ENCODE measurements around the gene SLC2A13.
"Not testable (repeated sequence)": the region's sequence is repeated elsewhere in the genome, so short reads cannot be mapped to it uniquely, and the experiment has no call there.

The SLC2A13 gene

GRCh38 chr12:39928181-39928899 lies 177.5 kb downstream of the SLC2A13 start:
- peaks cover 13% of the 10 kb centered on the region; the same call in 1 of the 2 replicates for H3K4me1 ChIP-seq (ENCODE audit: control insufficient read depth, insufficient read depth, low read length)
- H3K9me3 ChIP-seq (ENCODE audit: control insufficient read depth, insufficient read depth, low read length): no peaks in the 10 kb centered on the region
- no peak overlapping the region for H3K9ac ChIP-seq (ENCODE audit: low read depth, low read length)
- H3K4me3 ChIP-seq (ENCODE audit: low read depth, low read length): no peak overlapping the region
- no peak overlapping the region for H3K27ac ChIP-seq (ENCODE audit: low read depth, low read length)
- H3K36me3 ChIP-seq (ENCODE audit: control insufficient read depth, insufficient read depth, low read length): no peaks in the 10 kb centered on the region
- no peaks in the 10 kb centered on the region for H3K27me3 ChIP-seq (ENCODE audit: control insufficient read depth, insufficient read depth, low read length)

- Histone ChIP-seq H3K4me1 (ENCODE audit: control insufficient read depth, insufficient read depth, low read length) (peaks cover 15% of the 10 kb centered on the region; the same call in 1 of the 2 replicates), H3K9ac (ENCODE audit: low read depth, low read length) (no peak overlapping the region), H3K4me3 (ENCODE audit: low read depth, low read length) (no peak overlapping the region), H3K36me3 (ENCODE audit: control insufficient read depth, insufficient read depth, low read length) (no peaks in the 10 kb centered on the region), H3K27ac (ENCODE audit: low read depth, low read length) (no peak overlapping the region), H3K27me3 (ENCODE audit: control insufficient read depth, insufficient read depth, low read length) (no peaks in the 10 kb centered on the region), H3K9me3 (ENCODE audit: control insufficient read depth, insufficient read depth, low read length) (no peaks in the 10 kb centered on the region)
Measured at GRCh38 chr12:39923364-39923763, 182.5 kb downstream of the SLC2A13 start.

GRCh38 chr12:39922598-39922997 lies 183.3 kb downstream of the SLC2A13 start:
- H3K9ac ChIP-seq (ENCODE audit: low read depth, low read length); H3K27ac ChIP-seq (ENCODE audit: low read depth, low read length); H3K36me3 ChIP-seq (ENCODE audit: control insufficient read depth, insufficient read depth, low read length); H3K27me3 ChIP-seq (ENCODE audit: control insufficient read depth, insufficient read depth, low read length); H3K9me3 ChIP-seq (ENCODE audit: control insufficient read depth, insufficient read depth, low read length); H3K4me3 ChIP-seq (ENCODE audit: low read depth, low read length): not testable (repeated sequence)
- H3K4me1 ChIP-seq (ENCODE audit: control insufficient read depth, insufficient read depth, low read length): peaks cover 15% of the 10 kb centered on the region; the same call in 1 of the 2 replicates

DNA sequence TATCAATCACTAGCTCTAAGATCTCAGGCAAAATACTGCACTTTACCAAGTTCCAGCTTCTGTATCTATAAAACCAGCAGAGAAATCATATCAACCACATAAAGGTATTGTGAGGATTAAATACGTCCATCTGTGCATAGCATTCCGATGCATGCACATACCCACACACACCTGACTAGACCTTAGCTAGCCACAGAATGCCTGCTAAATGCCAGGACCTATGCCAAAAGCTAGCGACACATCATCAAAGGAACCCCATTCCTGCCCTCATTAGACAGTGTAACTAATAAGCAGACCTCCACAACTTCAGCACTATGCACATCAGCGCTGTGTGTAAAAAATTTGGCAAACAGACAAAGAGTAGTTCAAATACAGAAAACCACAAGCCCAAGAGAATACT lies 185.2 kb downstream of the SLC2A13 start:
- H3K4me1 ChIP-seq (ENCODE audit: control insufficient read depth, insufficient read depth, low read length): peaks cover 22% of the 10 kb centered on the region; the same call in 1 of the 2 replicates
- H3K36me3 ChIP-seq (ENCODE audit: control insufficient read depth, insufficient read depth, low read length): no peaks in the 10 kb centered on the region
- no peaks in the 10 kb centered on the region for H3K27me3 ChIP-seq (ENCODE audit: control insufficient read depth, insufficient read depth, low read length)
- H3K27ac ChIP-seq (ENCODE audit: low read depth, low read length): no peak overlapping the region
- H3K9me3 ChIP-seq (ENCODE audit: control insufficient read depth, insufficient read depth, low read length): no peaks in the 10 kb centered on the region
- H3K4me3 ChIP-seq (ENCODE audit: low read depth, low read length): no peak overlapping the region
- no peak overlapping the region for H3K9ac ChIP-seq (ENCODE audit: low read depth, low read length)

- no peaks in the 10 kb centered on the region for H3K27me3 ChIP-seq (ENCODE audit: control insufficient read depth, insufficient read depth, low read length)
- no peak overlapping the region for H3K27ac ChIP-seq (ENCODE audit: low read depth, low read length)
- H3K36me3 ChIP-seq (ENCODE audit: control insufficient read depth, insufficient read depth, low read length): no peaks in the 10 kb centered on the region
- H3K4me1 ChIP-seq (ENCODE audit: control insufficient read depth, insufficient read depth, low read length): peaks cover 22% of the 10 kb centered on the region; the same call in 1 of the 2 replicates
- H3K9me3 ChIP-seq (ENCODE audit: control insufficient read depth, insufficient read depth, low read length): no peaks in the 10 kb centered on the region
- no peak overlapping the region for H3K4me3 ChIP-seq (ENCODE audit: low read depth, low read length)
- H3K9ac ChIP-seq (ENCODE audit: low read depth, low read length): no peak overlapping the region
Measured at GRCh38 chr12:39920222-39920621, 185.7 kb downstream of the SLC2A13 start.

DNA sequence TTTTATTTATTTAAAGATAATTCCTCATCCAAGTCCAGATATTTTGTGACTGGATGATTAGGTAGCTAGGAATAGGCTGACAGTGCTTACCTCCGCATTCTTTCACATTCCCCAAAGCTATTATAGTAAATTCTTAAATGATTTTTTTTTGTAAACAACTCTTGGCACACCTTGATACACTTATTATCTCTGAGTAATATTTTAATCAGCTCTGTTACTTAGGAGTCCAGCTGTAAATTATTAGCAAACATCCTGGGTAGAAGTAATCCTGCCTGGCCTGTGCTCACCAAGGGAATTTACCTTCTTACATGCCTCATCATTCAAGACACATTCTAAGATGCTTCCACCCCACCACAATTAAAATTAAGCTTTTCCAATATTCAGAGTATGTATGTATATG lies 186.1 kb downstream of the SLC2A13 start:
- no peak overlapping the region for H3K9ac ChIP-seq (ENCODE audit: low read depth, low read length)
- H3K9me3 ChIP-seq (ENCODE audit: control insufficient read depth, insufficient read depth, low read length): no peaks in the 10 kb centered on the region
- no peak overlapping the region for H3K4me3 ChIP-seq (ENCODE audit: low read depth, low read length)
- no peaks in the 10 kb centered on the region for H3K36me3 ChIP-seq (ENCODE audit: control insufficient read depth, insufficient read depth, low read length)
- no peaks in the 10 kb centered on the region for H3K27me3 ChIP-seq (ENCODE audit: control insufficient read depth, insufficient read depth, low read length)
- H3K27ac ChIP-seq (ENCODE audit: low read depth, low read length): no peak overlapping the region
- peaks cover 18% of the 10 kb centered on the region; the same call in 1 of the 2 replicates for H3K4me1 ChIP-seq (ENCODE audit: control insufficient read depth, insufficient read depth, low read length)

GRCh38 chr12:39915249-39915648 lies 190.6 kb downstream of the SLC2A13 start:
- H3K9ac ChIP-seq (ENCODE audit: low read depth, low read length): no peak overlapping the region
- peaks cover 7% of the 10 kb centered on the region; the same call in 1 of the 2 replicates for H3K4me1 ChIP-seq (ENCODE audit: control insufficient read depth, insufficient read depth, low read length)
- no peaks in the 10 kb centered on the region for H3K27me3 ChIP-seq (ENCODE audit: control insufficient read depth, insufficient read depth, low read length)
- no peaks in the 10 kb centered on the region for H3K9me3 ChIP-seq (ENCODE audit: control insufficient read depth, insufficient read depth, low read length)
- H3K27ac ChIP-seq (ENCODE audit: low read depth, low read length): no peak overlapping the region
- H3K4me3 ChIP-seq (ENCODE audit: low read depth, low read length): no peak overlapping the region
- no peaks in the 10 kb centered on the region for H3K36me3 ChIP-seq (ENCODE audit: control insufficient read depth, insufficient read depth, low read length)

DNA sequence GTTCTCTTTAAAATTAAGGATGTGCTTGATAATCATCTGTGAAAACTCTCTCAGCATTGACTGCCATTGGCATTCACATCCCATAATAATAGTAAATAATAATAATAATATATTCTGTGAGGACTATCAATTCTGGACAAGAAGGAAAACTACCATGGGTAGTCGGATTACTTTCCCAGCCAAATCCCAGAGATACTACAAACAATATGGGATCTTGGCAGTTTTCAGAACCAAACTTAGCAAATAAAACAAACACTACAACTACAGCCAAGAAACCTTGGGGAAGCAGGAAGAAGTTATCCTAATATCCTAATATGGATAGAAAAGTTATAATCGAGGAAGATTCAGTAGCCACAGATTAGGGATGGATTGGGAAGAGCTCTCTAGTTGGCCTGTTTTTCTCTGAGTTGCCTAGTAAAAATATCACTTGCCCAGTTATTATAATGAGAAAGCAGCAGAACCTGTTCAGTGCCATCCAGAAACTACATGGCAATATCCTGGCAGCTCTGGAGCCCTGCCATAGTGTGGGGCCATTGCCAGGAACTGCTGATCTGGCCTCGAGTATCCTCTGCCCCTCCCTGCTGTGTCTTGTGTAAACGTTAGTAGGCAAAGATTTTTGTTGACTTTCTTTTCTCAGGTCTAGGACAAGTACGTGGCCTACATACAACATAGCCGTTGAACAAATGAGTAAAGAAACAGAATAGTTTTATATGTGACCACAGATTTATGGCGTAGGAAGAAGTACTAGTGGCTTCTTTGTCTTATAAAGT lies 193.5 kb downstream of the SLC2A13 start:
- H3K27ac ChIP-seq (ENCODE audit: low read depth, low read length): no peak overlapping the region
- no peak overlapping the region for H3K9ac ChIP-seq (ENCODE audit: low read depth, low read length)
- no peak overlapping the region for H3K4me3 ChIP-seq (ENCODE audit: low read depth, low read length)
- no peaks in the 10 kb centered on the region for H3K27me3 ChIP-seq (ENCODE audit: control insufficient read depth, insufficient read depth, low read length)
- no peaks in the 10 kb centered on the region for H3K36me3 ChIP-seq (ENCODE audit: control insufficient read depth, insufficient read depth, low read length)
- H3K4me1 ChIP-seq (ENCODE audit: control insufficient read depth, insufficient read depth, low read length): peaks cover 5% of the 10 kb centered on the region; the same call in 1 of the 2 replicates
- no peaks in the 10 kb centered on the region for H3K9me3 ChIP-seq (ENCODE audit: control insufficient read depth, insufficient read depth, low read length)

DNA sequence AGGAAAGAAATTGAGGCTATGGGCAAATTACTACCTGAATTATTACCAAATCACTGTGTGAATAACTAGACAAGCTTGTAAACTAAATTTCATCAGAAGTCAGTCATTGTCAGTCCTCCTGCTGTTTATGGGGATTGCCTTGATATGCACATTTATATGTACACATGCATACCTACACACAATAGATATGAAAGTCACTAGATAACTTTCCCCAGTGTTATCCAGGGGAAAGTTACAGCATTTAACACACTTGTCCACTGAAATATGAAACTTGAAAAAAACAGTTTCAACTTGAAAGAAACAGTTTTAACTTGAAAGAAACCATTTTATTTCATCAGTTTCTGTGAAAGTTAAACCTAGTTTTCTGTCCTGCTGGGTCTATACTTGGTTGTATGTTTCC lies 199.6 kb downstream of the SLC2A13 start:
- H3K27me3 ChIP-seq (ENCODE audit: control insufficient read depth, insufficient read depth, low read length): no peaks in the 10 kb centered on the region
- H3K4me1 ChIP-seq (ENCODE audit: control insufficient read depth, insufficient read depth, low read length): no peaks in the 10 kb centered on the region
- no peak overlapping the region for H3K4me3 ChIP-seq (ENCODE audit: low read depth, low read length)
- H3K9ac ChIP-seq (ENCODE audit: low read depth, low read length): no peak overlapping the region
- H3K36me3 ChIP-seq (ENCODE audit: control insufficient read depth, insufficient read depth, low read length): no peaks in the 10 kb centered on the region
- no peaks in the 10 kb centered on the region for H3K9me3 ChIP-seq (ENCODE audit: control insufficient read depth, insufficient read depth, low read length)
- H3K27ac ChIP-seq (ENCODE audit: low read depth, low read length): no peak overlapping the region

GRCh38 chr12:39905152-39905551 lies 200.7 kb downstream of the SLC2A13 start:
- H3K27ac ChIP-seq (ENCODE audit: low read depth, low read length): no peak overlapping the region
- H3K9me3 ChIP-seq (ENCODE audit: control insufficient read depth, insufficient read depth, low read length): no peaks in the 10 kb centered on the region
- no peaks in the 10 kb centered on the region for H3K27me3 ChIP-seq (ENCODE audit: control insufficient read depth, insufficient read depth, low read length)
- no peaks in the 10 kb centered on the region for H3K4me1 ChIP-seq (ENCODE audit: control insufficient read depth, insufficient read depth, low read length)
- H3K4me3 ChIP-seq (ENCODE audit: low read depth, low read length): no peak overlapping the region
- H3K9ac ChIP-seq (ENCODE audit: low read depth, low read length): no peak overlapping the region
- no peaks in the 10 kb centered on the region for H3K36me3 ChIP-seq (ENCODE audit: control insufficient read depth, insufficient read depth, low read length)

- Histone ChIP-seq H3K9me3 (ENCODE audit: control insufficient read depth, insufficient read depth, low read length) (no peaks in the 10 kb centered on the region), H3K27me3 (ENCODE audit: control insufficient read depth, insufficient read depth, low read length) (no peaks in the 10 kb centered on the region), H3K27ac (ENCODE audit: low read depth, low read length) (no peak overlapping the region), H3K9ac (ENCODE audit: low read depth, low read length) (no peak overlapping the region), H3K4me1 (ENCODE audit: control insufficient read depth, insufficient read depth, low read length) (no peaks in the 10 kb centered on the region), H3K4me3 (ENCODE audit: low read depth, low read length) (no peak overlapping the region), H3K36me3 (ENCODE audit: control insufficient read depth, insufficient read depth, low read length) (no peaks in the 10 kb centered on the region)
Measured at GRCh38 chr12:39902821-39903220, 203.1 kb downstream of the SLC2A13 start.
